Spleen (tissue), 11 donors: ENCODE measurements around the gene AGO3. TPM values are rescaled to one million over a fixed set of nuclear protein-coding genes. Genes with fewer than 3 reads are reported as not detected.

ENCODE experiments used
- DNase-seq: peaks from one replicate; pipeline ENCODE4 v3.0.0-alpha.2; 2020
- H3K27ac ChIP-seq, 8 donors: fragments of 200-600 bp; sonication (generic) in 7 of 8; 1 replicate in 4 of 8; 2 replicates in 4 of 8; pipeline versions ENCODE4 v1.5.0 to v1.8.0; 2016 to 2021; ENCODE audit warnings: inconsistent platforms in 4 of 8, mild to moderate bottlenecking in 4 of 8, moderate library complexity in 1 of 8
- H3K27me3 ChIP-seq, 7 donors: fragments of 200-600 bp; sonication (generic) in 6 of 7; replicated peaks in 1 of 7; 1 replicate in 4 of 7; 2 replicates in 3 of 7; pipeline versions ENCODE4 v1.5.0 to v1.8.0; 2016 to 2021; ENCODE audit warnings: inconsistent platforms in 3 of 7, mild to moderate bottlenecking in 1 of 7
- H3K36me3 ChIP-seq, 6 donors: fragments of 200-600 bp; sonication (generic) in 5 of 6; 1 replicate in 4 of 6; 2 replicates in 2 of 6; pipeline versions ENCODE4 v1.5.0 to v1.8.0; 2016 to 2021; ENCODE audit warnings: inconsistent platforms in 2 of 6
- H3K4me1 ChIP-seq, 6 donors: fragments of 200-600 bp; sonication (generic) in 5 of 6; 1 replicate in 3 of 6; 2 replicates in 3 of 6; pipeline versions ENCODE4 v1.5.0 to v1.8.0; 2016 to 2021; ENCODE audit warnings: inconsistent platforms in 3 of 6
- H3K4me3 ChIP-seq, 8 donors: fragments of 200-600 bp; sonication (generic) in 7 of 8; 1 replicate in 4 of 8; 2 replicates in 4 of 8; pipeline versions ENCODE4 v1.5.0 to v1.8.0; 2016 to 2021; ENCODE audit warnings: inconsistent platforms in 4 of 8, mild to moderate bottlenecking in 4 of 8, moderate library complexity in 2 of 8
- H3K9me3 ChIP-seq, 8 donors: fragments of 200-600 bp; sonication (generic) in 7 of 8; 1 replicate in 4 of 8; 2 replicates in 4 of 8; pipeline versions ENCODE4 v1.5.0 to v1.8.0; 2016 to 2021; ENCODE audit warnings: inconsistent platforms in 4 of 8
- CTCF ChIP-seq, 11 experiments: fragments of 200-600 bp in 7 of 11; fragments of 450-650 bp in 4 of 11; sonication (generic) in 4 of 11; IDR thresholded peaks in 8 of 11; conservative IDR thresholded peaks in 3 of 11; 1 replicate in 7 of 11; 2 replicates in 4 of 11; pipeline versions ENCODE4 v1.4.0 to v1.8.0; 2016 to 2021; ENCODE audit warnings: antibody characterized with exemption in 11 of 11, inconsistent platforms in 4 of 11, mild to moderate bottlenecking in 1 of 11
- POLR2A ChIP-seq, 3 donors: fragments of 450-650 bp; IDR thresholded peaks; one replicate each; pipeline ENCODE4 v1.5.1; 2017; ENCODE audit warnings: antibody characterized with exemption in 3 of 3, mild to moderate bottlenecking in 1 of 3
- POLR2AphosphoS5 ChIP-seq, 3 donors: sonication (generic); formaldehyde crosslinking; IDR thresholded peaks; one replicate each; pipeline ENCODE4 v1.5.1; 2017; ENCODE audit warnings: antibody characterized with exemption in 3 of 3
- WGBS, 5 donors: extraction: QIAGEN DNeasy Blood & Tissue Kit in 3 of 5; methylation state at CpG; one replicate each; pipeline versions ENCODE4 v1.1.5 to v1.1.7; 2013 to 2018; 5-methylcytosine and 5-hydroxymethylcytosine counted together
- intact Hi-C: fragments of 100-400 bp; cut with DNase I; formaldehyde crosslinking; loops from one replicate; pipeline ENCODE4 v1.15.0; 2023; ENCODE audit warnings: low total_unique reads
- polyA plus RNA-seq, 3 donors: library from polyadenylated mRNA; stranded (reverse); fragments of 200-250 nt; gene quantifications; one replicate each; pipeline ENCODE4 v1.2.1, GENCODE V29; 2013
- total RNA-seq, 7 donors: library from RNA; depleted of rRNA in 3 of 7; stranded (reverse); fragments of >200 nt in 3 of 7; fragmentation: NEBNext Ultra II Directional in 4 of 7; extraction: Animal tissue kit (Norgen Biotek cat#: 25700) in 4 of 7; gene quantifications; one replicate each; pipeline versions ENCODE4 v1.1.0 to v1.2.1, GENCODE V29; 2016 to 2021
- donor health status: healthy with polysubstance abuse.
- donor health status: DM: no; HTN: no; CAD: no; lungs with moderate emphysema.
- donor health status: DM: no; HTN: no; CAD: no.
- donor health status: Bipolar disorder and iron deficiency.
- donor health status: healthy.
- donor health status: DM: no; HTN: no; CAD: no.
- donor health status: DM: yes; HTN: yes; CAD: no.

The AGO3 gene
- total and polyA plus RNA-seq, 10 donors, result 1.5 to 41.1 (median 25.0) TPM

- intact Hi-C loops, result no loop called here
- 88 to 98% (median 96%) methylated on average over 12 to 13 of the region's 13 CpGs for WGBS, 5 donors
- DNase-seq, result peak; percentile 61
These were observed 160.8 kb downstream of the AGO3 start for GRCh38 chr1:36091698-36092097.

GRCh38 chr1:36092166-36092797 lies 161.4 kb downstream of the AGO3 start:
- Histone ChIP-seq H3K9me3 (no peaks in the 10 kb centered on the region), H3K27ac (peak overlapping the region in 1 of 8 donors; percentile 70), H3K4me3 (no peak overlapping the region), H3K36me3 (peaks cover 5 to 69% (median 46%) of the 10 kb centered on the region in 6 donors), H3K4me1 (peaks cover 36 to 92% (median 74%) of the 10 kb centered on the region in 6 donors), H3K27me3 (no peaks in the 10 kb centered on the region)
- TF ChIP-seq POLR2A (IDR thresholded peaks at IDR 0.05), result no peak
- no peak for TF ChIP-seq POLR2AphosphoS5 (IDR thresholded peaks at IDR 0.05)
- no peak for TF ChIP-seq CTCF (IDR thresholded peaks at IDR 0.05 in 8 of 11, conservative IDR thresholded peaks at IDR 0.05 in 3 of 11)
- DNase-seq, result peak; percentile 67
- 93 to 95% (median 94%) methylated on average over 17 of the region's 17 CpGs for WGBS, 5 donors
- intact Hi-C loops, result no loop called here

More at GRCh38 chr1:36091698-36092097, 160.8 kb downstream of the AGO3 start:
- Histone ChIP-seq H3K27ac (no peak overlapping the region), H3K36me3 (peaks cover 5 to 64% (median 46%) of the 10 kb centered on the region in 6 donors), H3K4me3 (no peak overlapping the region), H3K27me3 (peaks cover 0 to 2% (median 0%) of the 10 kb centered on the region in 7 donors), H3K9me3 (no peaks in the 10 kb centered on the region), H3K4me1 (peaks cover 36 to 87% (median 72%) of the 10 kb centered on the region in 6 donors)
- no peak for TF ChIP-seq CTCF (IDR thresholded peaks at IDR 0.05 in 8 of 11, conservative IDR thresholded peaks at IDR 0.05 in 3 of 11)
- TF ChIP-seq POLR2AphosphoS5 (IDR thresholded peaks at IDR 0.05), result peak in 1 of 3 donors; percentile 29
- no peak for TF ChIP-seq POLR2A (IDR thresholded peaks at IDR 0.05)

DNA sequence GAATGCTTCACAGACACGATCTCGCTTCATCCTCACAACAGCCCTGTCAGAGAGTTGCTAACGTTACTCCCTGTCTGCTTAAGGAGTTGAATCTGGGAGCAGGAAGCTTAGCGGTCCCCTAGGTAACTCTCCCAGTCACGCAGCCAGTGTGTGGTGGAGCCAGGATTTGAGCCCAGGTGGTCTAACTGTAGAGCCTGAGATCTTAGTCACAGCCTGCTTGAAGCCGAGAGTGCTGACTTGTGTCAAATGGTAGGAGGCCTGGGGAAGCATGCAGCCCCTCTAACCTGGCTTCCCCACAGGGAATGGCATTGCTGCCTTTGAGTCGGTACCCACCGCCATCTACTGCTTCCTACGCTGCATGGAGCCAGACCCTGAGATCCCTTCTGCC lies 161.9 kb downstream of the AGO3 start:
- TF ChIP-seq POLR2AphosphoS5 (IDR thresholded peaks at IDR 0.05), result no peak
- no peak for TF ChIP-seq CTCF (IDR thresholded peaks at IDR 0.05 in 8 of 11, conservative IDR thresholded peaks at IDR 0.05 in 3 of 11)
- no peak for TF ChIP-seq POLR2A (IDR thresholded peaks at IDR 0.05)
- peak overlapping the region in 6 of 8 donors; percentile 9 to 76 (median 68) for H3K27ac ChIP-seq
- 95 to 97% (median 96%) methylated on average over 8 to 9 of the region's 9 CpGs for WGBS, 5 donors
- no peaks in the 10 kb centered on the region for H3K27me3 ChIP-seq
- DNase-seq, result peak; percentile 58
- no peak overlapping the region for H3K4me3 ChIP-seq
- no peaks in the 10 kb centered on the region for H3K9me3 ChIP-seq
- intact Hi-C loops, result no loop called here
- H3K36me3 ChIP-seq, result peaks cover 5 to 73% (median 46%) of the 10 kb centered on the region in 6 donors
- H3K4me1 ChIP-seq, result peaks cover 36 to 91% (median 74%) of the 10 kb centered on the region in 6 donors

DNA sequence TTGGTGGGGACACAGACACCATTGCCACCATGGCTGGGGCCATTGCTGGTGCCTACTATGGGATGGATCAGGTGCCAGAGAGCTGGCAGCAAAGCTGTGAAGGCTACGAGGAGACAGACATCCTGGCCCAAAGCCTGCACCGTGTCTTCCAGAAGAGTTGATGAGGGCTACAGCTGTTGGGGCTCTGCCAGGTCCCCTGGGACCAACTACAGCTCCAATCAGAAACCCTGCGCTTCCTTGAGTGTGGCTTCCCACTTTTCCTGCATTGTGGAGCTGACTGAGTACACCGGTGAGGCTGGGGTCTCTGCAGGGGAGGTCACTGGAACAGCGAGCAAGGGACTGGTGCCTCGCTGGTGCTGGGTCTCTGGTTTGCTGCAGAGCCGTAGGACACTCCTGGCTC lies 162.3 kb downstream of the AGO3 start:
- Histone ChIP-seq H3K9me3 (no peaks in the 10 kb centered on the region), H3K27ac (peak overlapping the region in 6 of 8 donors; percentile 9 to 76 (median 68)), H3K27me3 (no peaks in the 10 kb centered on the region), H3K4me3 (no peak overlapping the region), H3K36me3 (peaks cover 5 to 78% (median 46%) of the 10 kb centered on the region in 6 donors), H3K4me1 (peaks cover 35 to 87% (median 70%) of the 10 kb centered on the region in 6 donors)
- peak; percentile 47 for DNase-seq
- TF ChIP-seq POLR2AphosphoS5 (IDR thresholded peaks at IDR 0.05), result no peak
- no peak for TF ChIP-seq POLR2A (IDR thresholded peaks at IDR 0.05)
- no peak for TF ChIP-seq CTCF (IDR thresholded peaks at IDR 0.05 in 8 of 11, conservative IDR thresholded peaks at IDR 0.05 in 3 of 11)
- 79 to 95% (median 86%) methylated on average over 5 to 7 of the region's 7 CpGs for WGBS, 5 donors
- intact Hi-C loops, result no loop called here
